GM12864 (cell line): ENCODE measurements around the gene TNFRSF21.

Experiments
- DNase-seq: peaks from one replicate; pipeline ENCODE4 v3.0.0-alpha.2; 2011; ENCODE audit warnings: low read depth
- H3K4me3 ChIP-seq: 2 replicates; pipeline ENCODE4 v1.5.1; 2011; ENCODE audit warnings: mild to moderate bottlenecking, low read depth, low read length, control low read depth
- TF ChIP-seq, protein P1 (sequence below): IDR thresholded peaks from 2 replicates; pipeline ENCODE4 v1.5.1; 2011; ENCODE audit warnings: low read depth, mild to moderate bottlenecking, moderate library complexity, low read length, control low read depth, inconsistent platforms; ENCODE audit errors: missing control alignments

TNFRSF21 gene

GRCh38 chr6:47182291-47182957, 127.3 kb downstream of the TNFRSF21 start:
- TF ChIP-seq, protein P1, sequence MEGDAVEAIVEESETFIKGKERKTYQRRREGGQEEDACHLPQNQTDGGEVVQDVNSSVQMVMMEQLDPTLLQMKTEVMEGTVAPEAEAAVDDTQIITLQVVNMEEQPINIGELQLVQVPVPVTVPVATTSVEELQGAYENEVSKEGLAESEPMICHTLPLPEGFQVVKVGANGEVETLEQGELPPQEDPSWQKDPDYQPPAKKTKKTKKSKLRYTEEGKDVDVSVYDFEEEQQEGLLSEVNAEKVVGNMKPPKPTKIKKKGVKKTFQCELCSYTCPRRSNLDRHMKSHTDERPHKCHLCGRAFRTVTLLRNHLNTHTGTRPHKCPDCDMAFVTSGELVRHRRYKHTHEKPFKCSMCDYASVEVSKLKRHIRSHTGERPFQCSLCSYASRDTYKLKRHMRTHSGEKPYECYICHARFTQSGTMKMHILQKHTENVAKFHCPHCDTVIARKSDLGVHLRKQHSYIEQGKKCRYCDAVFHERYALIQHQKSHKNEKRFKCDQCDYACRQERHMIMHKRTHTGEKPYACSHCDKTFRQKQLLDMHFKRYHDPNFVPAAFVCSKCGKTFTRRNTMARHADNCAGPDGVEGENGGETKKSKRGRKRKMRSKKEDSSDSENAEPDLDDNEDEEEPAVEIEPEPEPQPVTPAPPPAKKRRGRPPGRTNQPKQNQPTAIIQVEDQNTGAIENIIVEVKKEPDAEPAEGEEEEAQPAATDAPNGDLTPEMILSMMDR, result no peak
- DNase-seq, result no peak
- no peak overlapping the region for H3K4me3 ChIP-seq

DNA sequence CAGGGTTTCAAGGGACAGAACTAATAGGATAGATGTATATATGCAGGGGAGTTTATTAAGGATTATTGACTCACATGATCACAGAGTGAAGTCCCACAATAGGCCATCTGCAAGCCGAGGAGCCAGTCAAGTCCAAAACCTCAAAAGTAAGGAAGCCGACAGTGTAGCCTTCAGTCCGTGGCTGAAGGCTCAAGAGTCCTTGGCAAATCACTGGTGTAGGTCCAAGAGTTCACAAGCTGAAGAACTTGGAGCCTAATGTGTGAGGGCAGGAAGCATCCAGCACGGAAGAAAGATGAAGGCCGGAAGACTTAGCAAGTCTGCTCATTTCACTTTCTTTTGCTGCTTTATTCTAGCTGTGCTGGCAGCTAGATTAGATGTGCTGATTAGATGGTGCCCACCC, 128.0 kb downstream of the TNFRSF21 start:
- TF ChIP-seq, protein P1, result no peak
- no peak for DNase-seq

More for the DNA sequence above, 128.0 kb downstream of the TNFRSF21 start:
- H3K4me3 ChIP-seq, result no peak overlapping the region
